Transverse colon (tissue), 4 donors: Measurements from ENCODE around the gene PSEN2. TPM values are rescaled to one million over a fixed set of nuclear protein-coding genes. Genes with fewer than 3 reads are reported as not detected.

ENCODE experiments used
- DNase-seq: peaks from one replicate; pipeline ENCODE4 v3.0.0-alpha.2; 2019
- H3K27ac ChIP-seq, 4 donors: fragments of 200-600 bp; sonication (generic); 2 replicates each; pipeline ENCODE4 v1.5.1; 2016 to 2018; ENCODE audit warnings: inconsistent platforms in 4 of 4
- H3K27me3 ChIP-seq: fragments of 200-600 bp; sonication (generic); 2 replicates; pipeline ENCODE4 v1.5.1; 2017; ENCODE audit warnings: inconsistent platforms
- H3K36me3 ChIP-seq, 4 donors: fragments of 200-600 bp; sonication (generic); 2 replicates each; pipeline ENCODE4 v1.5.1; 2017 to 2019; ENCODE audit warnings: inconsistent platforms in 4 of 4
- H3K4me1 ChIP-seq, 4 donors: fragments of 200-600 bp; sonication (generic); 2 replicates each; pipeline ENCODE4 v1.5.1; 2017 to 2020; ENCODE audit warnings: inconsistent platforms in 4 of 4
- H3K4me3 ChIP-seq, 4 donors: fragments of 200-600 bp; sonication (generic); 1 replicate in 1 of 4; 2 replicates in 3 of 4; pipeline versions ENCODE4 v1.5.1 to v1.6.1; 2017 to 2019; ENCODE audit warnings: inconsistent platforms in 4 of 4
- H3K9me3 ChIP-seq, 2 donors: fragments of 200-600 bp; sonication (generic); 2 replicates each; pipeline ENCODE4 v1.5.1; 2017 to 2019; ENCODE audit warnings: inconsistent platforms in 2 of 2
- EP300 ChIP-seq: sonication (generic); formaldehyde crosslinking; IDR thresholded peaks from one replicate; pipeline ENCODE4 v1.6.1; 2017; ENCODE audit warnings: antibody characterized with exemption, low read depth
- POLR2A ChIP-seq: fragments of 450-650 bp; IDR thresholded peaks from one replicate; pipeline ENCODE4 v1.6.1; 2016; ENCODE audit warnings: antibody characterized with exemption, mild to moderate bottlenecking, moderate library complexity
- POLR2AphosphoS5 ChIP-seq, 3 donors: sonication (generic); formaldehyde crosslinking; IDR thresholded peaks; one replicate each; pipeline ENCODE4 v1.6.1; 2016; ENCODE audit warnings: antibody characterized with exemption in 3 of 3
- WGBS, 2 donors: methylation state at CpG; one replicate each; pipeline ENCODE4 v1.1.5; 2018; ENCODE audit warnings: low coverage in 1 of 2; 5-methylcytosine and 5-hydroxymethylcytosine counted together
- in situ Hi-C, 4 donors: fragments of 200-750 bp; cut with MboI; loops; one replicate each; pipeline versions ENCODE4 v1.15.0 to v1.15.1; 2017; ENCODE audit warnings: low sequenced_read_pairs in 3 of 4, low pct_ligation_motif_present in 1 of 4, low pct_unique_long_range_greater_than_20kb in 1 of 4
- intact Hi-C: fragments of 100-400 bp; cut with DNase I; formaldehyde crosslinking; loops from one replicate; pipeline ENCODE4 v1.15.1; 2023; ENCODE audit warnings: low total_unique reads
- total RNA-seq, 4 donors: library from RNA; depleted of rRNA; stranded (reverse); fragments of >200 nt; gene quantifications; one replicate each; pipeline ENCODE4 v1.1.0, GENCODE V29; 2016
- TF ChIP-seq, protein P1 (sequence below), 5 experiments: fragments of 200-600 bp in 3 of 5; fragments of 450-650 bp in 2 of 5; sonication (generic) in 3 of 5; IDR thresholded peaks; 1 replicate in 2 of 5; 2 replicates in 3 of 5; pipeline ENCODE4 v1.5.1; 2016 to 2017; ENCODE audit warnings: antibody characterized with exemption in 5 of 5, inconsistent platforms in 3 of 5, mild to moderate bottlenecking in 2 of 5, moderate library complexity in 1 of 5

Gene PSEN2
- total RNA-seq, 4 donors from 2014 or later, result 24.6 to 47.5 (median 35.6) TPM

DNA sequence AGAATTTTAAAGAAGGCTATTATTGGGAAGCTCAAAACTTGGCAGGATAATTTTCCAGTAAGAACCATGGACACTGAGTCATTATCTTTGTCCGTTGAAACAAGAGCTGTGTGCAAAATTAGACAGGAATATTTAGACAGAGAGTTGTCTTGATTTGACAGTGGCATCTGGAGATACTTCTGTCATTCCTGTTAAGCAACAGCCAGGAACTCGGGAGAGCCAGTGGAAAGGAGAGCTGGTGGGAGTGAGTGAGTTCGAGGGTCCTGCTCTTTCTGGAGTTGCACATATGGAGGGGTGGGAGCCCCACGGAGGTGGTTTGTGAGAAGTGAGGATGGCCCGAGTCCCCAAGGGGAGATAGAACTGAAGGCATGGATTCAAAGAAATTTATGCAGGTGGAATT is 72.7 kb downstream of the PSEN2 start:
- in situ Hi-C loops, result no loop called here
- Histone ChIP-seq H3K4me3 (no peak overlapping the region), H3K27ac (peak overlapping the region in 2 of 4 donors; percentile 18 to 86), H3K27me3 (no peaks in the 10 kb centered on the region), H3K4me1 (peaks cover 57 to 85% (median 76%) of the 10 kb centered on the region in 4 donors), H3K36me3 (no peaks in the 10 kb centered on the region), H3K9me3 (no peaks in the 10 kb centered on the region)
- DNase-seq, result no peak
- intact Hi-C loops, result no loop called here
- TF ChIP-seq, protein P1, sequence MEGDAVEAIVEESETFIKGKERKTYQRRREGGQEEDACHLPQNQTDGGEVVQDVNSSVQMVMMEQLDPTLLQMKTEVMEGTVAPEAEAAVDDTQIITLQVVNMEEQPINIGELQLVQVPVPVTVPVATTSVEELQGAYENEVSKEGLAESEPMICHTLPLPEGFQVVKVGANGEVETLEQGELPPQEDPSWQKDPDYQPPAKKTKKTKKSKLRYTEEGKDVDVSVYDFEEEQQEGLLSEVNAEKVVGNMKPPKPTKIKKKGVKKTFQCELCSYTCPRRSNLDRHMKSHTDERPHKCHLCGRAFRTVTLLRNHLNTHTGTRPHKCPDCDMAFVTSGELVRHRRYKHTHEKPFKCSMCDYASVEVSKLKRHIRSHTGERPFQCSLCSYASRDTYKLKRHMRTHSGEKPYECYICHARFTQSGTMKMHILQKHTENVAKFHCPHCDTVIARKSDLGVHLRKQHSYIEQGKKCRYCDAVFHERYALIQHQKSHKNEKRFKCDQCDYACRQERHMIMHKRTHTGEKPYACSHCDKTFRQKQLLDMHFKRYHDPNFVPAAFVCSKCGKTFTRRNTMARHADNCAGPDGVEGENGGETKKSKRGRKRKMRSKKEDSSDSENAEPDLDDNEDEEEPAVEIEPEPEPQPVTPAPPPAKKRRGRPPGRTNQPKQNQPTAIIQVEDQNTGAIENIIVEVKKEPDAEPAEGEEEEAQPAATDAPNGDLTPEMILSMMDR (IDR thresholded peaks at IDR 0.05), result no peak
- TF ChIP-seq POLR2A, result no peak
- TF ChIP-seq EP300, result no peak
- no peak for TF ChIP-seq POLR2AphosphoS5 (IDR thresholded peaks at IDR 0.05)
- WGBS, 2 donors, result 29 to 66% methylated on average over 3 to 5 of the region's 5 CpGs

DNA sequence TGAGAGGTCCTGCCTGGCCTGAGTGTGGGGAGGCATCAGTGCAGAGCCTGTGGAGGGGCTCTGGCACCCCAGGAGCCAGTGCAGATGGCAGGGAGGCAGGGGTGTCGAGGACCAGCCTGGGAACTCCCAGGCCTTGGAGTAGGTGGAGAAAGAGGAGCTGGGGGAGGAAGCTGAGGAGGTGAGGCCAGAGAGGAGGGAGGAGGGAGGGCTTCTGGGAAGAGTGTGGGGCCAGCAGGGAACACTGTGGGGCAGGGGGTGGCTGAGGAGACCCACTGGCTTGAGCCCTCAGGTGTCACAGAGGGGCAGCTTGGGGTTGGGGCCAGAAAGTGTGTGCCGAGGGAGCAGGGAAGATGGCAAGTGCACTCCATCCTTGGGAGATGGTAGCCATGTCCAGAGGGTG is 73.5 kb downstream of the PSEN2 start:
- H3K9me3 ChIP-seq, result no peaks in the 10 kb centered on the region
- H3K4me3 ChIP-seq, result no peak overlapping the region
- no peak for DNase-seq
- H3K27me3 ChIP-seq, result no peaks in the 10 kb centered on the region
- H3K27ac ChIP-seq, result peak overlapping the region; percentile 82 to 86 (median 85)
- in situ Hi-C loops, result no loop called here
- H3K4me1 ChIP-seq, result peaks cover 55 to 78% (median 68%) of the 10 kb centered on the region in 4 donors
- TF ChIP-seq, protein P1 (IDR thresholded peaks at IDR 0.05), result no peak
- TF ChIP-seq POLR2A (no peak), EP300 (no peak), POLR2AphosphoS5 (IDR thresholded peaks at IDR 0.05) (no peak)
- WGBS, 2 donors, result 62 to 74% methylated on average over 2 of the region's 2 CpGs
- no peaks in the 10 kb centered on the region for H3K36me3 ChIP-seq
- intact Hi-C loops, result no loop called here

DNA sequence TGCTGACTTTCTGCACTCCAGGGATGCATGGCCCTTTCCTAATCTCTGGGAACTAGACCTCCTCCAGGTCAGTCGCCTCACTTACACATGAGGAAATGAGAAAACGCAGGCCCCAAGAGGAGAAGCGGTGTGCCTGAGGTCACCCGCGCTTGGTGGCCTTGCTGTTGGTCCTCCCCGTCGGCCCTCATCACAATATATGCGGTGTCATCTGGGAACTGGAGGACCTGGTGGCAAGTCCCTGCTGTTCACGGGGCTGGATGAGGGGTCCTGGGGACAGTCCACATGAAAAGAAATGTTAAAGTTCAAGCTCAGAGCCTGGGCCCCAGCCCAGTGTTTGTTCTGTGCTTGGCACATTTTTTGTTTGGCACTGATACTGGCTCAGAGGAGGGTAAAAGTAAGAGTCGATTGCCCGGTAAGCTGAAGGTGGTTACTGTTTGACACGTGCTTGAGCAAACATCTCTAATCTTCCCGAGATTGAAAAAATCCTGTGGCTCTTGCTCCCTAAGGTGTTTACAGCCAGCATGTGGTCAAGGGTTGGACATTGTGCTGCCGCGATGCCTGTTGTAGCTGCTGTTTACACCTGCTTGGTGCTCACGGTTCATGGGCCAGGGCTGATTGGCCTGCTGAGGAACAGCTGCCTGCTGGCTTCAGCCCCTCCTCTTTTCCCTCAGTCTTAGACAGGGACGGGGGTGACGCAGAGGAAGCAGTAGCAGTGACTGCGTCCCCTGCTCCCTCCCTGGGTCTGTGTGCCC is 74.9 kb downstream of the PSEN2 start:
- WGBS, 2 donors, result 45% methylated on average over 19 of the region's 19 CpGs; no CpG with 5 or more reads in 1 of the 2 donors
- Histone ChIP-seq H3K9me3 (no peaks in the 10 kb centered on the region), H3K27ac (peak overlapping the region; percentile 82 to 86 (median 85)), H3K36me3 (no peaks in the 10 kb centered on the region), H3K4me3 (peak overlapping the region in 1 of 4 donors; percentile 4), H3K4me1 (peaks cover 55 to 70% (median 68%) of the 10 kb centered on the region in 4 donors), H3K27me3 (no peaks in the 10 kb centered on the region)
- intact Hi-C loops, result no loop called here
- in situ Hi-C loops, result no loop called here
- peak; percentile 18 to 44 (median 34) for TF ChIP-seq POLR2AphosphoS5 (IDR thresholded peaks at IDR 0.05)
- no peak for TF ChIP-seq EP300
- TF ChIP-seq, protein P1 (IDR thresholded peaks at IDR 0.05), result no peak
- TF ChIP-seq POLR2A, result no peak
- DNase-seq, result peak; percentile 84

Other genes starting within 250 kb of the PSEN2 start
- gene ITPKB, start 131.3 kb upstream of the PSEN2 start, total RNA-seq, result 10 to 100 TPM; 14.3 to 57.6 (median 23.7) TPM
- 10 to 100 TPM; 46.0 to 80.5 (median 67.7) TPM for gene COQ8A, start 69.7 kb downstream of the PSEN2 start, total RNA-seq